Lower lobe of right lung (tissue), 2 donors: ENCODE results near the gene TRIM24. TPM values are rescaled to one million over a fixed set of nuclear protein-coding genes. Genes with fewer than 3 reads are reported as not detected.

Experiments used
- ATAC-seq, 2 donors: fragments of 200-7000 bp; cut with Tn5 transposase; one replicate each; pipeline ENCODE4 v1.9.1; 2020 to 2022; ENCODE audit warnings: mild to moderate bottlenecking in 2 of 2, moderate library complexity in 2 of 2
- DNase-seq: peaks from one replicate; pipeline ENCODE4 v3.0.0-alpha.2; 2020
- H3K27ac ChIP-seq: fragments of 200-600 bp; one replicate; pipeline ENCODE4 v1.8.0; 2022
- H3K27me3 ChIP-seq: fragments of 200-600 bp; one replicate; pipeline ENCODE4 v1.8.0; 2022; ENCODE audit warnings: low read depth
- H3K36me3 ChIP-seq: fragments of 200-600 bp; one replicate; pipeline ENCODE4 v1.8.0; 2022; ENCODE audit warnings: mild to moderate bottlenecking
- H3K4me1 ChIP-seq: fragments of 200-600 bp; one replicate; pipeline ENCODE4 v1.8.0; 2022
- H3K4me3 ChIP-seq: fragments of 200-600 bp; one replicate; pipeline ENCODE4 v1.8.0; 2022; ENCODE audit warnings: mild to moderate bottlenecking
- H3K9me3 ChIP-seq: fragments of 200-600 bp; one replicate; pipeline ENCODE4 v1.8.0; 2022
- CTCF ChIP-seq: fragments of 200-600 bp; IDR thresholded peaks from one replicate; pipeline ENCODE4 v1.8.0; 2022; ENCODE audit warnings: antibody characterized with exemption, mild to moderate bottlenecking
- intact Hi-C: fragments of 100-400 bp; cut with DNase I; formaldehyde crosslinking; loops from one replicate; pipeline ENCODE4 v1.11.0; 2022
- total RNA-seq: library from RNA; stranded (reverse); fragmentation: NEBNext Ultra II Directional; extraction: Animal tissue kit (Norgen Biotek cat#: 25700); gene quantifications from one replicate; pipeline ENCODE4 v1.2.1, GENCODE V29; 2021
- donor health status: DM: no; HTN: yes; CAD: no; lungs with severe emphysema.

TRIM24 gene
- total RNA-seq, 1 donor from 2014 or later, result 25.8 TPM

DNA sequence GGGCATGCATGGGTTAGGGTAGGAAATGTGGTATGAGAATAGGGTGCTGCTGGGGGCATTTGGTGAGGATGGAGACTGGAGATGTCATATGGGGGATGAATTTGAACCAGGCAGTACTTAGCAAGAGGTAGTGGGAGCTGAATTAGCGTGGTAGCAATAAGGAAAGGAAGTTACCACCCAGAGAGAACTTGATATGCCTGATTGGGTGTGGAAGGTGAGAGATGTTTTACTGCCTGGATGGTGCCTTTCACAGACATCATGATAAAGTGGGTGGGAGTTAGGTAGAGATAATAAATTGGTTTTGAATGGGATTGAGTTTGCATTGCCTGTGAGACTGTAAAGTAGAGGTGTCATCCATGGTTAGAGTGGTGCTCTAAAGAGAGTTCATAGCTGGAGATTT, 46.7 kb downstream of the TRIM24 start:
- no peaks in the 10 kb centered on the region for H3K27me3 ChIP-seq
- ATAC-seq (no peak), DNase-seq (no peak)
- H3K9me3 ChIP-seq, result no peaks in the 10 kb centered on the region
- H3K4me1 ChIP-seq, result no peaks in the 10 kb centered on the region
- intact Hi-C loops, result no loop called here
- peaks cover 18% of the 10 kb centered on the region for H3K36me3 ChIP-seq
- TF ChIP-seq CTCF, result no peak
- no peak overlapping the region for H3K4me3 ChIP-seq
- H3K27ac ChIP-seq, result no peak overlapping the region

- Histone ChIP-seq H3K36me3 (peaks cover 18% of the 10 kb centered on the region), H3K4me3 (no peak overlapping the region), H3K9me3 (no peaks in the 10 kb centered on the region), H3K27me3 (no peaks in the 10 kb centered on the region), H3K4me1 (peaks cover 4% of the 10 kb centered on the region), H3K27ac (no peak overlapping the region)
- intact Hi-C loops, result no loop called here
- ATAC-seq (no peak), DNase-seq (no peak)
- TF ChIP-seq CTCF, result no peak
Observed at GRCh38 chr7:138510003-138510402, 49.9 kb downstream of the TRIM24 start.

GRCh38 chr7:138512092-138512858, 52.2 kb downstream of the TRIM24 start:
- TF ChIP-seq CTCF, result no peak
- H3K27ac ChIP-seq, result no peak overlapping the region
- no peak for DNase-seq
- no peak overlapping the region for H3K4me3 ChIP-seq
- H3K36me3 ChIP-seq, result peaks cover 22% of the 10 kb centered on the region
- no peak for ATAC-seq
- H3K4me1 ChIP-seq, result peaks cover 4% of the 10 kb centered on the region
- no peaks in the 10 kb centered on the region for H3K27me3 ChIP-seq
- H3K9me3 ChIP-seq, result no peaks in the 10 kb centered on the region
- intact Hi-C loops, result no loop called here

DNA sequence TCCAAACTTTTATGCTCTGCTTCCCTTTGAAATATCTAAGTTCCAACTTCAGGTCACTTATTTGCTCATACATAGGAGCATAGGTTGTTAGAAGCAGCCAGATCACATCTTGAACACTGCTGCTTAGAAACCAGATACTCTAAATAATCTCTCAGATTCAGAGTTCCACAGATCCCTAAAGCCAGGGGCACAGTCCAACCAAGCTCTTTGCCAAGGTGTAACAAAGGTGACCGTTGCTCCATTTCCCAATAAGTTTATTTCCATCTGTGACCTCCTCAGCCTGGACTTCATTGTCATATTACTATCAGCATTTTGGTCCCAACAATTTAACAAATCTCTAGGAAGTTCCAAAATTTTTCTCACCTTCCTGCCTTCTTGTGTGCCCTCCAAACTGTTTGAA, 52.8 kb downstream of the TRIM24 start:
- no peaks in the 10 kb centered on the region for H3K9me3 ChIP-seq
- no peak for TF ChIP-seq CTCF
- H3K4me1 ChIP-seq, result peaks cover 4% of the 10 kb centered on the region
- no peak overlapping the region for H3K27ac ChIP-seq
- no peaks in the 10 kb centered on the region for H3K27me3 ChIP-seq
- intact Hi-C loops, result no loop called here
- DNase-seq, result no peak
- no peak overlapping the region for H3K4me3 ChIP-seq
- peaks cover 17% of the 10 kb centered on the region for H3K36me3 ChIP-seq
- ATAC-seq, result no peak

DNA sequence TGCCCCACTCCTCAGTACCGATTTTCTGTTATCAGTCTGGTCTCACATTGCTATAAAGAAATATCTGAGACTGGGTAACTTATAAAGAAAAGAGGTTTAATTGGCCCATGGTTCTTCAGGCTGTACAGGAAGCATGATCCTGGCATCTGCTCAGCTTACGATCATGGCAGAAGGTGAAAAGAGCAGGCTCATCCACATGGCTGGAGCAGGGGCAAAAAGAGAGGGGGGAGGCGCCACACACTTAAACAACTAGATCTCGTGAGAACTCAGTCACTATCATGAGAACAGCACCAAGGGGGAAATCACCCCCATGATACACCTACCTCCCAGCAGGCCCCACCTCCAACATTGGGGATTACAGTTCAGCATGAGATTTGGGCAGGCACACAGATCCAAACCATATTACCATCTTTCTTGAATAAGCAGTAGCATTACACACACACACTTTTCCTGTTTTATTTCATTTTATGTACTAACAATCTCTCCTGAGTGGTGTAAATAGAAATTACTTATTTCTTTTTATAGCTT, 53.3 kb downstream of the TRIM24 start:
- H3K9me3 ChIP-seq, result no peaks in the 10 kb centered on the region
- no peak for ATAC-seq
- H3K36me3 ChIP-seq, result peaks cover 17% of the 10 kb centered on the region
- intact Hi-C loops, result no loop called here
- DNase-seq, result no peak
- TF ChIP-seq CTCF, result no peak
- no peak overlapping the region for H3K4me3 ChIP-seq
- H3K27me3 ChIP-seq, result no peaks in the 10 kb centered on the region
- no peak overlapping the region for H3K27ac ChIP-seq
- peaks cover 4% of the 10 kb centered on the region for H3K4me1 ChIP-seq
